Ascending aorta (tissue), 2 donors: ENCODE data around the gene ZCCHC2. TPM values are rescaled to one million over a fixed set of nuclear protein-coding genes. Genes with fewer than 3 reads are reported as not detected.

Experiments used
- DNase-seq, 2 donors: peaks; one replicate each; pipeline ENCODE4 v3.0.0-alpha.2; 2019; ENCODE audit warnings: low spot score in 2 of 2
- H3K27ac ChIP-seq, 2 donors: fragments of 200-600 bp; sonication (generic); one replicate each; pipeline ENCODE4 v1.5.1; 2016 to 2017; ENCODE audit warnings: mild to moderate bottlenecking in 1 of 2
- H3K27me3 ChIP-seq: fragments of 200-600 bp; sonication (generic); one replicate; pipeline ENCODE4 v1.5.1; 2017
- H3K36me3 ChIP-seq, 2 donors: fragments of 200-600 bp; sonication (generic); one replicate each; pipeline ENCODE4 v1.5.1; 2016
- H3K4me1 ChIP-seq, 2 donors: fragments of 200-600 bp; sonication (generic); one replicate each; pipeline ENCODE4 v1.5.1; 2016 to 2017; ENCODE audit warnings: mild to moderate bottlenecking in 1 of 2
- H3K4me3 ChIP-seq, 2 donors: fragments of 200-600 bp; sonication (generic); one replicate each; pipeline ENCODE4 v1.5.1; 2016 to 2017; ENCODE audit warnings: mild to moderate bottlenecking in 1 of 2
- H3K9me3 ChIP-seq, 2 donors: fragments of 200-600 bp; sonication (generic); one replicate each; pipeline ENCODE4 v1.5.1; 2016
- CTCF ChIP-seq, 3 experiments: fragments of 200-600 bp in 2 of 3; fragments of 450-650 bp in 1 of 3; sonication (generic) in 2 of 3; IDR thresholded peaks; one replicate each; pipeline ENCODE4 v1.5.1; 2016 to 2019; ENCODE audit warnings: antibody characterized with exemption in 3 of 3, mild to moderate bottlenecking in 1 of 3, moderate library complexity in 1 of 3
- intact Hi-C: fragments of 100-400 bp; cut with DNase I; formaldehyde crosslinking; loops from one replicate; pipeline ENCODE4 v1.15.1; 2023
- total RNA-seq: library from RNA; depleted of rRNA; stranded (reverse); fragments of >200 nt; gene quantifications from one replicate; pipeline ENCODE4 v1.1.0, GENCODE V29; 2016

Gene ZCCHC2
- total RNA-seq, 1 donor from 2014 or later, result 22.9 TPM

- TF ChIP-seq CTCF (IDR thresholded peaks at IDR 0.05), result no peak
- DNase-seq, result no peak
- Histone ChIP-seq H3K4me1 (peaks cover 0 to 3% of the 10 kb centered on the region in 2 donors), H3K36me3 (peaks cover 0 to 3% of the 10 kb centered on the region in 2 donors), H3K27me3 (no peaks in the 10 kb centered on the region), H3K27ac (no peak overlapping the region), H3K9me3 (no peaks in the 10 kb centered on the region), H3K4me3 (no peak overlapping the region)
- intact Hi-C loops, result no loop called here
Observed at GRCh38 chr18:62590799-62591590, 68.2 kb downstream of the ZCCHC2 start.

- H3K4me3 ChIP-seq, result peak overlapping the region; percentile 46 to 60
- no peaks in the 10 kb centered on the region for H3K9me3 ChIP-seq
- H3K36me3 ChIP-seq, result no peaks in the 10 kb centered on the region
- peaks cover 0 to 12% of the 10 kb centered on the region in 2 donors for H3K4me1 ChIP-seq
- no peak overlapping the region for H3K27ac ChIP-seq
- H3K27me3 ChIP-seq, result no peaks in the 10 kb centered on the region
- DNase-seq, result no peak
- no peak for TF ChIP-seq CTCF (IDR thresholded peaks at IDR 0.05)
- intact Hi-C loops, result no loop called here
Observed at GRCh38 chr18:62596145-62597005, 73.5 kb downstream of the ZCCHC2 start.

- H3K4me1 ChIP-seq, result peaks cover 0 to under 1% of the 10 kb centered on the region in 2 donors
- no peaks in the 10 kb centered on the region for H3K27me3 ChIP-seq
- no peaks in the 10 kb centered on the region for H3K36me3 ChIP-seq
- no peak overlapping the region for H3K4me3 ChIP-seq
- TF ChIP-seq CTCF (IDR thresholded peaks at IDR 0.05), result no peak
- no peak overlapping the region for H3K27ac ChIP-seq
- intact Hi-C loops, result no loop called here
- H3K9me3 ChIP-seq, result no peaks in the 10 kb centered on the region
- peak in 1 of 2 donors; percentile 12 for DNase-seq
Observed at GRCh38 chr18:62601871-62602270, 79.0 kb downstream of the ZCCHC2 start.

GRCh38 chr18:62602706-62603105 lies 79.9 kb downstream of the ZCCHC2 start:
- no peak for DNase-seq
- Histone ChIP-seq H3K27me3 (no peaks in the 10 kb centered on the region), H3K36me3 (no peaks in the 10 kb centered on the region), H3K4me3 (no peak overlapping the region), H3K4me1 (no peaks in the 10 kb centered on the region), H3K9me3 (no peaks in the 10 kb centered on the region), H3K27ac (no peak overlapping the region)
- no peak for TF ChIP-seq CTCF (IDR thresholded peaks at IDR 0.05)
- intact Hi-C loops, result no loop called here

GRCh38 chr18:62603211-62603610 lies 80.4 kb downstream of the ZCCHC2 start:
- intact Hi-C loops, result no loop called here
- H3K4me1 ChIP-seq, result no peaks in the 10 kb centered on the region
- H3K27me3 ChIP-seq, result no peaks in the 10 kb centered on the region
- H3K36me3 ChIP-seq, result no peaks in the 10 kb centered on the region
- H3K27ac ChIP-seq, result no peak overlapping the region
- H3K4me3 ChIP-seq, result no peak overlapping the region
- TF ChIP-seq CTCF (IDR thresholded peaks at IDR 0.05), result no peak
- DNase-seq, result no peak
- no peaks in the 10 kb centered on the region for H3K9me3 ChIP-seq
